ENCODE results near the gene PRKG1.

PRKG1 gene

GRCh38 chr10:51972733-51973346, 898.6 kb downstream of the PRKG1 start:
- H3K4me1 ChIP-seq (ENCODE audit: insufficient read depth, low read length), result no peaks in the 10 kb centered on the region
- no peaks in the 10 kb centered on the region for H4K20me1 ChIP-seq (ENCODE audit: insufficient read depth, low read length)
- ATAC-seq (ENCODE audit: insufficient read depth, low read depth) (no peak), DNase-seq (no peak)
- H3K9ac ChIP-seq (ENCODE audit: low read depth, low read length), result no peak overlapping the region
- TF ChIP-seq CTCF (IDR thresholded peaks at IDR 0.05; ENCODE audit: borderline replicate concordance, extremely low read depth, low read length, poor library complexity, severe bottlenecking) (no peak), EZH2 (IDR thresholded peaks at IDR 0.05; ENCODE audit: borderline replicate concordance, low read depth, low read length, severe bottlenecking) (no peak)
- no peak overlapping the region for H3K27ac ChIP-seq (ENCODE audit: low read length)
- H2AFZ ChIP-seq (ENCODE audit: low read depth, low read length), result no peak overlapping the region
- H3K4me2 ChIP-seq (ENCODE audit: insufficient read depth, low read length), result no peak overlapping the region
- no peaks in the 10 kb centered on the region for H3K79me2 ChIP-seq (ENCODE audit: insufficient read depth, low read length)
- H3K36me3 ChIP-seq (ENCODE audit: insufficient read depth, low read length), result no peaks in the 10 kb centered on the region
- no peaks in the 10 kb centered on the region for H3K27me3 ChIP-seq (ENCODE audit: insufficient read depth, low read length, poor library complexity)
- no peaks in the 10 kb centered on the region for H3K9me3 ChIP-seq (ENCODE audit: insufficient read depth, low read length, severe bottlenecking)
- no peak overlapping the region for H3K4me3 ChIP-seq (ENCODE audit: low read depth in 1 of 2, low read length in 2 of 2)

- Histone ChIP-seq H3K4me2 (ENCODE audit: insufficient read depth, low read length) (no peak overlapping the region), H3K27me3 (ENCODE audit: insufficient read depth, low read length, poor library complexity) (no peaks in the 10 kb centered on the region), H4K20me1 (ENCODE audit: insufficient read depth, low read length) (no peaks in the 10 kb centered on the region), H3K79me2 (ENCODE audit: insufficient read depth, low read length) (no peaks in the 10 kb centered on the region), H3K36me3 (ENCODE audit: insufficient read depth, low read length) (no peaks in the 10 kb centered on the region), H3K9me3 (ENCODE audit: insufficient read depth, low read length, severe bottlenecking) (no peaks in the 10 kb centered on the region), H3K4me1 (ENCODE audit: insufficient read depth, low read length) (no peaks in the 10 kb centered on the region), H3K4me3 (ENCODE audit: low read depth in 1 of 2, low read length in 2 of 2) (no peak overlapping the region), H3K27ac (ENCODE audit: low read length) (no peak overlapping the region), H2AFZ (ENCODE audit: low read depth, low read length) (no peak overlapping the region), H3K9ac (ENCODE audit: low read depth, low read length) (no peak overlapping the region)
- TF ChIP-seq CTCF (IDR thresholded peaks at IDR 0.05; ENCODE audit: borderline replicate concordance, extremely low read depth, low read length, poor library complexity, severe bottlenecking) (no peak), EZH2 (IDR thresholded peaks at IDR 0.05; ENCODE audit: borderline replicate concordance, low read depth, low read length, severe bottlenecking) (no peak)
- DNase-seq (no peak), ATAC-seq (ENCODE audit: insufficient read depth, low read depth) (no peak)
Observed at GRCh38 chr10:51980752-51981151, 906.5 kb downstream of the PRKG1 start.

GRCh38 chr10:51981731-51982130, 907.4 kb downstream of the PRKG1 start:
- DNase-seq (no peak), ATAC-seq (ENCODE audit: insufficient read depth, low read depth) (no peak)
- TF ChIP-seq CTCF (IDR thresholded peaks at IDR 0.05; ENCODE audit: borderline replicate concordance, extremely low read depth, low read length, poor library complexity, severe bottlenecking), result no peak
- TF ChIP-seq EZH2 (IDR thresholded peaks at IDR 0.05; ENCODE audit: borderline replicate concordance, low read depth, low read length, severe bottlenecking), result no peak

More at GRCh38 chr10:51981731-51982130, 907.4 kb downstream of the PRKG1 start:
- Histone ChIP-seq H3K9me3 (ENCODE audit: insufficient read depth, low read length, severe bottlenecking) (no peaks in the 10 kb centered on the region), H3K4me3 (ENCODE audit: low read depth in 1 of 2, low read length in 2 of 2) (no peak overlapping the region), H3K4me1 (ENCODE audit: insufficient read depth, low read length) (no peaks in the 10 kb centered on the region), H3K9ac (ENCODE audit: low read depth, low read length) (no peak overlapping the region), H3K79me2 (ENCODE audit: insufficient read depth, low read length) (no peaks in the 10 kb centered on the region), H2AFZ (ENCODE audit: low read depth, low read length) (no peak overlapping the region), H3K27me3 (ENCODE audit: insufficient read depth, low read length, poor library complexity) (no peaks in the 10 kb centered on the region), H3K27ac (ENCODE audit: low read length) (no peak overlapping the region), H4K20me1 (ENCODE audit: insufficient read depth, low read length) (no peaks in the 10 kb centered on the region), H3K4me2 (ENCODE audit: insufficient read depth, low read length) (no peak overlapping the region), H3K36me3 (ENCODE audit: insufficient read depth, low read length) (no peaks in the 10 kb centered on the region)
